ENCODE data around the gene FAM163B. TPM values are rescaled to one million over a fixed set of nuclear protein-coding genes. Genes with fewer than 3 reads are reported as not detected.

Gene FAM163B
- total RNA-seq, 1 donor from 2014 or later = not detected

DNA sequence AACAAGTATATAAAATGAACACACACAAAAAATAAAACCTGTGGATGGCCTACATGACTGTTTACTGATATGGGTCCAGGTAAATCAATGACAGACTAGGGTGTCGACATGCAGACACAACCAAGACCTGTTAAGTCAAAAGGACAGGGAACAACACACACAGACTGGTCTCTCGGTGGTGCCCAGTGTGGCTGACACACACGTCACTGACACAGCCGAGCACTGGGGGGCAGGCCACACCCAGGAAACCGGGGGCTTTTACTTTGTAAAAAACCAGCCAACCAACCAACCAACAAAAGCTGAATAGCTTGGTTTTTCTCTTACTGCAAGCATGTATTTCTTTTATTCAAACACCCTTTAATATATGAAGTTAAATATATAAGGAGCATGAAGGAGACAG is 5.0 kb downstream of the FAM163B start:
- no peak overlapping the region for H3K4me3 Mint-ChIP-seq (ENCODE audit: unreplicated experiment)
- no peak overlapping the region for H3K4me3 ChIP-seq (ENCODE audit: insufficient read depth, low read depth, low read length)
- H3K9me3 Mint-ChIP-seq (ENCODE audit: unreplicated experiment) = no peaks in the 10 kb centered on the region
- no peak overlapping the region for H3K27ac ChIP-seq (ENCODE audit: low read depth, low read length)
- no peak overlapping the region for H3K9ac ChIP-seq (ENCODE audit: low read length)
- DNase-seq (ENCODE audit: low read depth) (no peak), FAIRE-seq (no peak)
- peaks cover 28% of the 10 kb centered on the region for H3K27me3 ChIP-seq (ENCODE audit: insufficient read depth, low read length)
- H3K4me1 Mint-ChIP-seq (ENCODE audit: low read depth, unreplicated experiment) = no peaks in the 10 kb centered on the region
- no peak overlapping the region for H2AFZ ChIP-seq (ENCODE audit: low read depth, low read length)
- peaks cover 62% of the 10 kb centered on the region for H3K27me3 Mint-ChIP-seq (ENCODE audit: low read depth, unreplicated experiment)
- H3K36me3 ChIP-seq (ENCODE audit: insufficient read depth, low read length) = no peaks in the 10 kb centered on the region
- H3K4me2 ChIP-seq (ENCODE audit: low read length) = no peak overlapping the region
- H3K27ac Mint-ChIP-seq (ENCODE audit: unreplicated experiment) = no peak overlapping the region
- no peak for TF ChIP-seq CTCF (IDR thresholded peaks at IDR 0.05; ENCODE audit: insufficient read depth, low read depth, low read length)
- no peak for TF ChIP-seq EZH2 (IDR thresholded peaks at IDR 0.05; ENCODE audit: insufficient read depth, low read length)
- H3K79me2 ChIP-seq (ENCODE audit: insufficient read depth, low read length) = no peaks in the 10 kb centered on the region
- H3K9me3 ChIP-seq (ENCODE audit: insufficient read depth, low read depth, low read length) = peaks cover 6% of the 10 kb centered on the region
- no peaks in the 10 kb centered on the region for H3K4me1 ChIP-seq (ENCODE audit: insufficient read depth, low read length)
- H4K20me1 ChIP-seq (ENCODE audit: insufficient read depth, low read length) = no peaks in the 10 kb centered on the region
- peaks cover 1% of the 10 kb centered on the region for H3K36me3 Mint-ChIP-seq (ENCODE audit: low read depth, unreplicated experiment)

DNA sequence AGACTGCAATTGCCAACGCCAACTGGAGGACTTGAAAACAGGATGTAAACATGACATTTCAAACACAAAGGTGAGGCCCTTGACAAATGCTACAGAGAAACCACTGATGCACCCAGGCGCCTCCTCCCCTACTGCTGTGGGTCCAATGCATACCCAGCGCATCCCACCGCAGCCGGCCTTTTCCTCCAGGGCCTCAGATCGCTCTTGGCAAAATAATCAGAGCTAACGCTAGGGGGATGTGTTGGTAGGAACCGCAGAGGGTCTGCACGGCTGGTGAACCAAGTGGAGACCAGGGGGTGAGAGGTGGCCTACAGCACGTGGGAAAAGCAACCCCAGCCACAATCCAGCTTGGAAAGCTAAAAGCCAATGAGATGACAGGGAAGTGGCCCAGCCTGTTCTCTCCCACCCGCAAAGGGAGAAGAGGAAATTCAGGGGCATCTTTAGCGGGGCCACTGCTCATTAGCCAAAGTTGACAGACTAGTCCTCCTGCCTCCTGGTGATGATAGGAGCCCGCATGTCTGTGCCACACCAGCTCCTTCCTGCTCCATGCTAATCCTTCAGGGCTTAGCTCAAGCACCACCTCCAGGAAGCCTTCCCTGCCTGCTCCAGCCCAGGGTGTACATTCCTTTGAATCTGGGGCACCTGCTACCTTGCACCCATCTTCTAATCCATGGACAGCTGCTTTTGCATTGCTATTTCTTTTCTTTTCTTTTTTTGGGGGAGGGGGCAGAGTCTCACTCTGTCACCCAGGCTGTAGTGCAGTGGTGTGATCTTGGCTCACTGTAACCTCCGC is 5.9 kb downstream of the FAM163B start:
- Mint-ChIP-seq H3K27me3 (ENCODE audit: low read depth, unreplicated experiment) (peaks cover 59% of the 10 kb centered on the region), H3K4me3 (ENCODE audit: unreplicated experiment) (no peak overlapping the region), H3K36me3 (ENCODE audit: low read depth, unreplicated experiment) (peaks cover 1% of the 10 kb centered on the region), H3K9me3 (ENCODE audit: unreplicated experiment) (no peaks in the 10 kb centered on the region), H3K27ac (ENCODE audit: unreplicated experiment) (no peak overlapping the region), H3K4me1 (ENCODE audit: low read depth, unreplicated experiment) (no peaks in the 10 kb centered on the region)
- no peak overlapping the region for H3K27ac ChIP-seq (ENCODE audit: low read depth, low read length)
- TF ChIP-seq EZH2 (IDR thresholded peaks at IDR 0.05; ENCODE audit: insufficient read depth, low read length) (no peak), CTCF (IDR thresholded peaks at IDR 0.05; ENCODE audit: insufficient read depth, low read depth, low read length) (no peak)
- H3K9ac ChIP-seq (ENCODE audit: low read length) = no peak overlapping the region
- H3K9me3 ChIP-seq (ENCODE audit: insufficient read depth, low read depth, low read length) = peaks cover 6% of the 10 kb centered on the region
- no peak overlapping the region for H2AFZ ChIP-seq (ENCODE audit: low read depth, low read length)
- FAIRE-seq (no peak), DNase-seq (ENCODE audit: low read depth) (no peak)
- no peaks in the 10 kb centered on the region for H4K20me1 ChIP-seq (ENCODE audit: insufficient read depth, low read length)
- no peak overlapping the region for H3K4me2 ChIP-seq (ENCODE audit: low read length)
- H3K4me1 ChIP-seq (ENCODE audit: insufficient read depth, low read length) = no peaks in the 10 kb centered on the region
- no peaks in the 10 kb centered on the region for H3K36me3 ChIP-seq (ENCODE audit: insufficient read depth, low read length)
- no peaks in the 10 kb centered on the region for H3K79me2 ChIP-seq (ENCODE audit: insufficient read depth, low read length)
- H3K4me3 ChIP-seq (ENCODE audit: insufficient read depth, low read depth, low read length) = no peak overlapping the region
- peaks cover 26% of the 10 kb centered on the region for H3K27me3 ChIP-seq (ENCODE audit: insufficient read depth, low read length)

GRCh38 chr9:133602277-133602676 is 6.9 kb downstream of the FAM163B start:
- H3K79me2 ChIP-seq (ENCODE audit: insufficient read depth, low read length) = no peaks in the 10 kb centered on the region
- no peaks in the 10 kb centered on the region for H4K20me1 ChIP-seq (ENCODE audit: insufficient read depth, low read length)
- FAIRE-seq = no peak
- no peak overlapping the region for H3K9ac ChIP-seq (ENCODE audit: low read length)
- H3K4me3 ChIP-seq (ENCODE audit: insufficient read depth, low read depth, low read length) = no peak overlapping the region
- H3K4me1 ChIP-seq (ENCODE audit: insufficient read depth, low read length) = no peaks in the 10 kb centered on the region
- H2AFZ ChIP-seq (ENCODE audit: low read depth, low read length) = no peak overlapping the region
- Mint-ChIP-seq H3K4me1 (ENCODE audit: low read depth, unreplicated experiment) (no peaks in the 10 kb centered on the region), H3K36me3 (ENCODE audit: low read depth, unreplicated experiment) (no peaks in the 10 kb centered on the region), H3K27ac (ENCODE audit: unreplicated experiment) (no peak overlapping the region), H3K27me3 (ENCODE audit: low read depth, unreplicated experiment) (peaks cover 53% of the 10 kb centered on the region), H3K4me3 (ENCODE audit: unreplicated experiment) (no peak overlapping the region), H3K9me3 (ENCODE audit: unreplicated experiment) (peaks cover 7% of the 10 kb centered on the region)
- DNase-seq (ENCODE audit: low read depth) = no peak
- H3K27me3 ChIP-seq (ENCODE audit: insufficient read depth, low read length) = peaks cover 18% of the 10 kb centered on the region
- no peak overlapping the region for H3K27ac ChIP-seq (ENCODE audit: low read depth, low read length)
- no peak for TF ChIP-seq EZH2 (IDR thresholded peaks at IDR 0.05; ENCODE audit: insufficient read depth, low read length)
- no peak for TF ChIP-seq CTCF (IDR thresholded peaks at IDR 0.05; ENCODE audit: insufficient read depth, low read depth, low read length)
- H3K9me3 ChIP-seq (ENCODE audit: insufficient read depth, low read depth, low read length) = peaks cover 14% of the 10 kb centered on the region
- H3K4me2 ChIP-seq (ENCODE audit: low read length) = no peak overlapping the region
- no peaks in the 10 kb centered on the region for H3K36me3 ChIP-seq (ENCODE audit: insufficient read depth, low read length)
